Urinary bladder (tissue), 4 donors: ENCODE results near the gene PRKAR2B. TPM values are rescaled to one million over a fixed set of nuclear protein-coding genes. Genes with fewer than 3 reads are reported as not detected.

Source experiments
- DNase-seq: peaks from one replicate; pipeline ENCODE4 v3.0.0-alpha.2; 2015; ENCODE audit errors: extremely low spot score
- H3K27ac ChIP-seq: one replicate; pipeline ENCODE4 v1.5.1; 2013; ENCODE audit warnings: low read depth, mild to moderate bottlenecking, moderate library complexity
- H3K36me3 ChIP-seq: one replicate; pipeline ENCODE4 v1.6.1; 2013; ENCODE audit warnings: mild to moderate bottlenecking, moderate library complexity; ENCODE audit not compliant: insufficient read depth
- H3K4me1 ChIP-seq: one replicate; pipeline ENCODE4 v1.6.1; 2013; ENCODE audit warnings: mild to moderate bottlenecking, moderate library complexity; ENCODE audit not compliant: insufficient read depth
- H3K4me3 ChIP-seq: one replicate; pipeline ENCODE4 v1.5.1; 2013; ENCODE audit warnings: low read depth, low read length
- WGBS: extraction: QIAGEN DNeasy Blood & Tissue Kit; methylation state at CpG from one replicate; pipeline ENCODE4 v1.1.7; 2013; 5-methylcytosine and 5-hydroxymethylcytosine counted together
- polyA plus RNA-seq: library from polyadenylated mRNA; stranded (reverse); fragments of 200-250 nt; gene quantifications from one replicate; pipeline ENCODE4 v1.2.3, GENCODE V29; 2013
- total RNA-seq: library from RNA; depleted of rRNA; stranded (reverse); fragments of >200 nt; gene quantifications from one replicate; pipeline ENCODE4 v1.2.3, GENCODE V29; 2014
- donor health status: healthy with polysubstance abuse.
- donor health status: healthy.

The PRKAR2B gene
- total and polyA plus RNA-seq, 2 donors, result 42.8 to 60.1 TPM

DNA sequence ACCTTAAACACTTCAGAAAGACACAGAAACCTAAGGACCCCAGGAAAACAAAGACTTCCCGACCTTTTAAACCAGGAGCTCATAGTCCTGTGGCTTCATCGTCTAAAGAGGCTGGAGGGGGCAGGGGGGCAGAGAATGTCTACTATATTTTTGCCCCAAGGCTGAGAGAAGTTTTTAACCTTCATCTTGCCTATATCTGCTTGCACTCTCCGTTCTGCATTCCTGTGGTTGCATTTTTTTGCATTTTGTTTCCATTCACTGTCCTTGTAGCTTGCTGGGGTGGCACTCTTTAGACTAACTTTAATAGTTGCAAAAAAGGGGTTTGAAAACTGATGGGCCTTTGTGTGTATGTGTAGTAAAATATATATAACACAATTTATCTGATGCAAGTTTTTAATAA, 23.7 kb downstream of the PRKAR2B start:
- H3K27ac ChIP-seq, result no peak overlapping the region
- H3K4me1 ChIP-seq, result no peaks in the 10 kb centered on the region
- no peak overlapping the region for H3K4me3 ChIP-seq
- no peaks in the 10 kb centered on the region for H3K36me3 ChIP-seq
- DNase-seq, result no peak
- 76% methylated on average over 3 of the region's 3 CpGs for WGBS

DNA sequence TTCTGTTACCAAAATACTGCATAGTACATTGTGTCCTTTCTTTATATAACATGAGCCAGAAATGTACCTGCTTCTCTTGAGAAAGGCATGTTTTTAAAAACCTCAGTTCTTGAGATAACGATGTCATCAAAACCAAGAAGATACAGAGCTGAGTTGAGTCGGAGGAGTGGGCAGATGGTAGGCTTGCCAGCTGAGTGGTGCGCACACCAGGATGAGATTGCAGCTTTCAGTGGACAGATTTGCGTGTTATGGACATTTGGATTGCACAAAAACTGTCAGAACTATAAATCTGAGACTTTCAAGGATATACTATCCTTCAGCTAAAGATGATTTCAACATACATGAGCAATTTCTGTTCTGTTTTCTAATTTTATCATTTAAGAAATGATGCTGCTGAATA, 25.0 kb downstream of the PRKAR2B start:
- H3K27ac ChIP-seq, result no peak overlapping the region
- 78% methylated on average over 4 of the region's 4 CpGs for WGBS

DNA sequence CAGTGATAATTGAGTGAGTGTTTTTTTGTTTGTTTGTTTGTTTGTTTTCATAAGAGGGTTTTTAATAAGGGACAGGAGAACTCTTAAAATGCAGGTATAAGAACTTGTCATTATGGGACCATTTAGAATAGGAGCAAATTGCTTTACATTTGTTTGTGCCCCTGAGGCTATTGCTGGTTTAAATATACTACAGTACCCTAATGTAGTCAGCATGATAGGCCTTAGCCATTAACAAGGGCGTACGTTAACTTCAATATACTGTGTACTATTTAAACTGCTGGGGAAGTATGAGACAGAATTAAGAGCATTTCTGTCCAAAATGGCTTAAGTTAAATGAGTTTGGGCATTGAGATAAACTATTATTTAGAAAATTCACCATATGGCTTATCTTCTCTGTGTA, 26.2 kb downstream of the PRKAR2B start:
- WGBS, result 49% methylated on average over 2 of the region's 2 CpGs
- no peak overlapping the region for H3K27ac ChIP-seq
- no peaks in the 10 kb centered on the region for H3K36me3 ChIP-seq
- no peaks in the 10 kb centered on the region for H3K4me1 ChIP-seq
- DNase-seq, result no peak
- no peak overlapping the region for H3K4me3 ChIP-seq

More for the DNA sequence above, 25.0 kb downstream of the PRKAR2B start:
- no peaks in the 10 kb centered on the region for H3K4me1 ChIP-seq
- no peak for DNase-seq
- H3K36me3 ChIP-seq, result no peaks in the 10 kb centered on the region
- H3K4me3 ChIP-seq, result no peak overlapping the region

DNA sequence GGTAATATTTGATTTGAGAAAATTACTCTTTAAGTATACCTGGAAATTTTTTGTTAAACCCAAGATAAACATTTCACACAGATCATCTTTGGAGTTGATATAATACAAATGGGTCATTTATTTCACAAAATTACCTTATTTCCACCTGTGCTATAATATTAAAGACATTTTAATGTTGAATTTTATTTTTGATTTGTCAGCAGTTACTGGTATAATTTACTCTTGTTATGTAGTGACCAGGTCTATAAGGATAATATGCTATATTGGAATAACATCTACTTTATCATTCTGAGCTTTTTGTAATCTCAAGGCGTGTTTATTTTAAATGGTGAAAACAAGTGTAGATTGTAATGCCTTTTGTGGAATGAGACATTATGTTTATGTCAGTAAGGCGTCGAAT, 26.6 kb downstream of the PRKAR2B start:
- 96% methylated on average over 3 of the region's 3 CpGs for WGBS
- H3K4me3 ChIP-seq, result no peak overlapping the region
- H3K4me1 ChIP-seq, result no peaks in the 10 kb centered on the region
- no peak for DNase-seq
- no peaks in the 10 kb centered on the region for H3K36me3 ChIP-seq
- H3K27ac ChIP-seq, result no peak overlapping the region

DNA sequence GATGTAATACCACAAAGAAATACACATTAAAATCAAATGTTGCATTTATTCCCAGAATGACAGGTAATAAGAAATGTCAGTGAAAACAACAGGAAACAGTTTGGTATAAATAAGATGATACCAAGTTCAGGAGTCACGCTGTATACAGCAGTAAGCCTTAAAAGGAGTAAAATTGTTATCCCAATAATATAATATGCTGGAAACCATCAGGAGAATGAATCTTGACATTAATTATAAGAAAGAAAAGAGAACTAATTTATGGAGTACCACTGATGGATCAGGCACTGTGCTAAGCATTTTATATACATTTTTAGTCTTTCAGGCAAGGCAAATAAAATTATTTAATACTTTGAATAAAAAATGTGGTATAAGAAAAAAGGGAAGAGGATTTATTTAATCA, 27.6 kb downstream of the PRKAR2B start:
- Histone ChIP-seq H3K4me1 (no peaks in the 10 kb centered on the region), H3K36me3 (no peaks in the 10 kb centered on the region), H3K4me3 (no peak overlapping the region), H3K27ac (no peak overlapping the region)
- DNase-seq, result no peak
- 100% methylated on average over 1 of the region's 1 CpG for WGBS

- WGBS, result 66% methylated on average over 6 of the region's 6 CpGs
- H3K27ac ChIP-seq, result no peak overlapping the region
- H3K36me3 ChIP-seq, result no peaks in the 10 kb centered on the region
- no peak for DNase-seq
- H3K4me3 ChIP-seq, result no peak overlapping the region
- H3K4me1 ChIP-seq, result no peaks in the 10 kb centered on the region
Measured at GRCh38 chr7:107075863-107076574, 31.5 kb downstream of the PRKAR2B start.

DNA sequence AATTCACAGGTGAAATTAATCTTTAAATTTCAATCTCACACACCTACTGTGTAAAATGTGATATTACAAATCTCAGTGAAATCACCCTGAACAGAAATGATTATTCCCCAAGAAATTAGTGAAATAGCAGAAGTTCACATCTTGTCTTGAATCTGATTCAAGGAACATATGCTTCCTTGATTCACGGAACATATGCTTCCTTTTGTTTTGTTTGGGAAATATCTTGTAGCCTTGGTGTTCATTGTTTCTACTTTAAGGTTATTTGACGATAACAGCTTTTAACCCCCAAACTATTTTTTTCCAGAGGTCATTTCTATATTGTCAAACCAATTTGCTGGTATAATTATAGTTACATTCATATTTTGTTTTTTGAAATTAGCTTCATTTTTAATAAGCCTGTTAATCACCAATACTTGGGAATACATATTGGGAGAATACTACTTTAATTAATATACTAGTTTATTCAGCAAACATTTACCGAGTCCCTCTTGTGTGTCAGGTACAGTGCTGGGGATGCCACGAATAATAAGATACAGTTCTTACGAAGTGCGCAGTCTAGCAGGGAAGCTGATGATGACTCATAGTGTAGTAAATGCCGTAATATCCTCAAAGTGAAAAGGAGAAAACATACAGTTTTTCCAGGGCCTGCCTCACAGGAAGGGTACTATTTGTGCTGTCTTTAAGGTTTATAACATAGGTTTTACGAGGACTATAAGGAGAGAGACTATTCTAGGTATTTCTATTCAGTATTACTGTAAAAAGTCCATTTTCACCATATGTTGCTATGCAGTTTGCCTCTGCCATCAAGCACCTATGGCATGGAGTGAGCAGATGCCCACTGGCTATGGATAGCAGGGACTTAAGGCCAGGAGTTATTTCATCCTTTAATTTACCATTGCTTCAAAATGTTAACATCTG, 32.5 kb downstream of the PRKAR2B start:
- no peak overlapping the region for H3K4me3 ChIP-seq
- 84% methylated on average over 8 of the region's 8 CpGs for WGBS

DNA sequence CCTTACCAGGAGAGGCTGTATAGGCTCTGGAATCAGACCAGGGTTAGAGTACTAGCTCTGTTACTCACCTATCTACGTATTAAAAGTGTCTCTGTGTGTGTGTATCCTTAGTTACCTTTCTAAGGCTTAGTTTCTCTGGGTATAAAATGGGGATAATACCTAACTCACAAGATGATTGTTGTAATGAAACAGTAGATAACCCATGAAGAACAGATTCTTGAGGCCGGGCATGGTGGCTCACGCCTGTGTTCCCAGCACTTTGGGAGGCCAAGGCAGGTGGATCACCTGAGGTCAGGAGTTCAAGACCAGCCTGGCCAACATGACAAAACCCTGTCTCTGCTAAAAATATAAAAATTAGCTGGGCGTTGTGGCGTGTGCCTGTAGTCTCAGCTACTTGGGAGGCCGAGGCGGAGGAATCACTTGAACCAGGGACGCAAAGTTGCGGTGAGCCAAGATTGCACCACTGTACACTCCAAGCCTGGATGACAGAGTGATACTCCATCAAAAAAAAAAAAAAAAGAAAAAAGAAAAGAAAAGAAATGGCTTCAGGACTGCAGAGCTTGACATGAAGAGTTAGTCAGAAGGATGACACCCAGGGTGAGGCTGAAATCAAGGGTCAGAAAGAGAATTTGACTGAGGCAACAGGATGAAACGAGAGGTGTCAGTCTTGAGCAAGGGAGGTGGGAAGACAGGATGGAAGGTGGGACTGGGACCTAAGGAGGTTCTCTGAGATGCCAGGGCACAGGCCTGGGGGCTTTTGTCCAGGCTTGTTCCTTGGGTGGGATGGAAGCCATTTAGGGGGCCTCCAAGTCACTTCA, 33.4 kb downstream of the PRKAR2B start:
- Histone ChIP-seq H3K4me1 (no peaks in the 10 kb centered on the region), H3K27ac (no peak overlapping the region), H3K4me3 (no peak overlapping the region), H3K36me3 (no peaks in the 10 kb centered on the region)
- 94% methylated on average over 10 of the region's 10 CpGs for WGBS
- no peak for DNase-seq

More for the DNA sequence above, 32.5 kb downstream of the PRKAR2B start:
- Histone ChIP-seq H3K36me3 (no peaks in the 10 kb centered on the region), H3K27ac (no peak overlapping the region), H3K4me1 (no peaks in the 10 kb centered on the region)
- DNase-seq, result no peak

DNA sequence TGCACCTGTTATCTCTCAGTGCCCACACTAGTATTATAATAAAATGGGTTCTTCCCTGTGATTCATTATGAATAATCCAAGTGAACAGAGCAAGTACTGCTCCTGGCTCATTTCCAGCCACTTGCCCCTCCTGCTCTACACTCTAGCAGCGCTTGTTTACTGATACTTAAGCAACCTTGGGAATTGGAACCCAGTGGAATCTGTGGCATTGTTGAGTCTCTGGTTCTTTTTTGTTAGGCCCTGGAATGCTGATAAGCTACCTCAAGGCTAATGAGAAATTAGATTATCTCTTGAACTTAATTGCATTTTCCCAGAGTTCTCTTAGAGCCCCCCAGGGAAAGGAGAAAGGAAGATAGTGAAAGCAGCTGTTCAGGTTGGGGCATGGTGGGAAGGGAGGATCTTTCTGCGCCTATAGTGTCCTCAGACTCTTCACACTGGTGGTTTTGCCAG, 34.0 kb downstream of the PRKAR2B start:
- DNase-seq, result no peak

DNA sequence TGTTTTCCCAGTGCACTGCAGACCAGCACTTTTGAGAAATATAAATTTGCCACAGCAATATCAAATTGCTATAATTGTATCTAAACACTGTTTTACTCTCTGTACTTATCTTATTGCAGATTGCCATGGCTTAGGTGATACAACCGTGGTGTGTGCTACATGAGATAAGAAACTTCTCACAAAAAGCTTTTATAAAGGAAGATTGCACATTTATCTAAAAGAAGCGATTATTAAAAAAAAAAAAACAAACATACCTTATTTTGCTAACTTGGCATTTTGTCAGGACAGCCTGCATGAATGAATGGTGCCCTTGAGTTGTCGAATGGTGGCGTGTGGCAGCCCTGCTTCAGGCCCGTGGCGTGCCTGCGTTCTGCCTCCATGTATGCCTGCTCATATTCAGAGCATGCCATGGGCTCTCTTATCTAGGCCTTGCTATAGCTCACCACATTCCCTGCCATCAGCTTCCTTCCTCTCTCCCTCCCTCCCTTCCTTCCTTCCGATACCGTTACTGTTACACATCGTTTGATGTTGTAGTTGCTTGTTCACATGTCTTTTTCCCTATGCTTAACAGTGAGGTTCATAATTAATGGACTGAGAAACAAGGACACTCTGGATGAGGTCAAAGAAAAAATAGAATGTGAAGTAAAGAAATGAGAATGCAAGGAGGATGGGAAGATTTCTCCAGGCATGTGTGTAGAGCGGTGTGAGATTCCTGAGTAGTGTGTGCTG, 34.9 kb downstream of the PRKAR2B start:
- WGBS, result 90% methylated on average over 11 of the region's 11 CpGs
- H3K36me3 ChIP-seq, result no peaks in the 10 kb centered on the region
- no peak overlapping the region for H3K27ac ChIP-seq
- H3K4me3 ChIP-seq, result no peak overlapping the region
- DNase-seq, result no peak
- no peaks in the 10 kb centered on the region for H3K4me1 ChIP-seq

More for the DNA sequence above, 34.0 kb downstream of the PRKAR2B start:
- WGBS, result 86% methylated on average over 2 of the region's 2 CpGs
- H3K27ac ChIP-seq, result no peak overlapping the region
- H3K36me3 ChIP-seq, result no peaks in the 10 kb centered on the region
- no peak overlapping the region for H3K4me3 ChIP-seq
- H3K4me1 ChIP-seq, result no peaks in the 10 kb centered on the region

GRCh38 chr7:107080099-107080505, 35.6 kb downstream of the PRKAR2B start:
- no peaks in the 10 kb centered on the region for H3K36me3 ChIP-seq
- H3K4me3 ChIP-seq, result no peak overlapping the region
- 84% methylated on average over 4 of the region's 4 CpGs for WGBS
- no peaks in the 10 kb centered on the region for H3K4me1 ChIP-seq
- DNase-seq, result no peak
- no peak overlapping the region for H3K27ac ChIP-seq

GRCh38 chr7:107080533-107080932, 36.0 kb downstream of the PRKAR2B start:
- Histone ChIP-seq H3K4me1 (no peaks in the 10 kb centered on the region), H3K27ac (no peak overlapping the region), H3K4me3 (no peak overlapping the region), H3K36me3 (no peaks in the 10 kb centered on the region)
- no peak for DNase-seq
- 95% methylated on average over 2 of the region's 2 CpGs for WGBS

- H3K4me1 ChIP-seq, result no peaks in the 10 kb centered on the region
- no peak overlapping the region for H3K4me3 ChIP-seq
- H3K27ac ChIP-seq, result no peak overlapping the region
- H3K36me3 ChIP-seq, result no peaks in the 10 kb centered on the region
- no peak for DNase-seq
Measured at GRCh38 chr7:107085180-107085579, 40.7 kb downstream of the PRKAR2B start.
